SK-N-SH (cell line): ENCODE results near the gene PEX11G. TPM values are rescaled to one million over a fixed set of nuclear protein-coding genes. Genes with fewer than 3 reads are reported as not detected.

Experiments used
- CTCF ChIA-PET: fragments of 300-600, 350-600 bp; formaldehyde crosslinking; extraction: SDS; loops from one replicate; lab custom pipeline; 2021; lab: Yijun Ruan, JAX
- POLR2A ChIA-PET: fragments of 350-600 bp; sonication (Branson Sonifier 250); formaldehyde crosslinking; extraction: SDS; loops from one replicate; lab custom pipeline; 2020; ENCODE audit warnings: antibody characterized with exemption, inconsistent platforms; lab: Yijun Ruan, JAX
- DNase-seq: peaks from one replicate; pipeline ENCODE4 v3.0.0; 2012
- H2AFZ ChIP-seq: fragments of 200-600 bp; sonication (generic); 2 replicates; pipeline ENCODE4 v1.8.1; 2016; ENCODE audit warnings: antibody characterized with exemption, mild to moderate bottlenecking, low read depth
- H3F3A ChIP-seq: fragments of 200-600 bp; sonication (generic); replicated peaks from 2 replicates; pipeline ENCODE3; 2016; ENCODE audit warnings: antibody characterized with exemption, mild to moderate bottlenecking; ENCODE audit not compliant: insufficient read depth
- H3K27ac ChIP-seq, 2 experiments: fragments of 200-500 bp in 1 of 2; fragments of 200-600 bp in 1 of 2; sonication (Bioruptor generic) in 1 of 2; sonication (generic), shearing (Covaris generic) in 1 of 2; 2 replicates each; pipeline versions ENCODE4 v1.5.1 to v1.6.1; 2014 to 2016; ENCODE audit warnings: low read depth in 2 of 2, inconsistent platforms in 1 of 2, low read length in 1 of 2, mild to moderate bottlenecking in 1 of 2, mixed read lengths in 1 of 2
- H3K27me3 ChIP-seq: fragments of 200-600 bp; sonication (generic), shearing (Covaris generic); 2 replicates; pipeline ENCODE4 v1.6.1; 2016; ENCODE audit warnings: mixed run types; ENCODE audit not compliant: insufficient read depth
- H3K36me3 ChIP-seq, 2 experiments: fragments of 200-500 bp in 1 of 2; fragments of 200-600 bp in 1 of 2; sonication (Bioruptor generic) in 1 of 2; sonication (generic) in 1 of 2; replicated peaks in 1 of 2; 2 replicates each; pipeline versions ENCODE3 to v1.5.1; 2014 to 2016; ENCODE audit warnings: low read length in 1 of 2, mild to moderate bottlenecking in 1 of 2; ENCODE audit not compliant: insufficient read depth in 2 of 2, control insufficient read depth in 1 of 2
- H3K4me1 ChIP-seq, 2 experiments: fragments of 200-500 bp in 1 of 2; fragments of 200-600 bp in 1 of 2; sonication (Bioruptor generic) in 1 of 2; sonication (generic), shearing (Covaris generic) in 1 of 2; 2 replicates each; pipeline versions ENCODE4 v1.5.1 to v1.6.1; 2014 to 2016; ENCODE audit warnings: low read depth in 1 of 2, low read length in 1 of 2, mixed run types in 1 of 2; ENCODE audit not compliant: insufficient read depth in 2 of 2, control insufficient read depth in 1 of 2
- H3K4me2 ChIP-seq: fragments of 200-600 bp; sonication (generic), shearing (Covaris generic); 2 replicates; pipeline ENCODE4 v1.6.1; 2017; ENCODE audit warnings: mixed run types
- H3K4me3 ChIP-seq, 2 experiments: fragments of 200-500 bp in 1 of 2; fragments of 200-600 bp in 1 of 2; sonication (Bioruptor generic) in 1 of 2; sonication (generic), shearing (Covaris generic) in 1 of 2; 2 replicates each; pipeline versions ENCODE4 v1.5.1 to v1.8.1; 2014 to 2016; ENCODE audit warnings: low read depth in 2 of 2, inconsistent platforms in 1 of 2, low read length in 1 of 2, mild to moderate bottlenecking in 1 of 2, mixed read lengths in 1 of 2, moderate library complexity in 1 of 2
- H3K79me2 ChIP-seq: fragments of 200-600 bp; sonication (generic); 2 replicates; pipeline ENCODE4 v1.8.1; 2017; ENCODE audit warnings: mild to moderate bottlenecking; ENCODE audit not compliant: insufficient read depth
- H3K9ac ChIP-seq: fragments of 200-600 bp; sonication (generic); 2 replicates; pipeline ENCODE4 v1.6.1; 2017; ENCODE audit warnings: mixed run types
- H3K9me2 ChIP-seq: fragments of 200-600 bp; sonication (generic); 2 replicates; pipeline ENCODE4 v1.6.1; 2017; ENCODE audit warnings: mixed run types
- H3K9me3 ChIP-seq: fragments of 200-600 bp; sonication (generic); 2 replicates; pipeline ENCODE4 v1.6.1; 2017; ENCODE audit warnings: mixed run types, mild to moderate bottlenecking, moderate library complexity
- H4K20me1 ChIP-seq: fragments of 200-600 bp; sonication (generic); 2 replicates; pipeline ENCODE4 v1.6.1; 2017; ENCODE audit warnings: mild to moderate bottlenecking, mixed run types; ENCODE audit not compliant: insufficient read depth
- CHD2 ChIP-seq: fragments of 150-350 bp; IDR thresholded peaks from 2 replicates; pipeline ENCODE4 v1.6.1; 2018; ENCODE audit warnings: low read length; ENCODE audit not compliant: partially characterized antibody
- FOXJ3 ChIP-seq: sonication (generic); formaldehyde crosslinking; IDR thresholded peaks from 2 replicates; pipeline ENCODE4 v1.5.1; 2020; ENCODE audit warnings: mild to moderate bottlenecking, missing genetic modification reagents
- IRF3 ChIP-seq: fragments of 150-350 bp; IDR thresholded peaks from 2 replicates; pipeline ENCODE4 v1.6.1; 2016; ENCODE audit warnings: mild to moderate bottlenecking, low read depth, low read length
- JUND ChIP-seq: IDR thresholded peaks from 2 replicates; pipeline ENCODE4 v1.4.0; 2012
- MEF2A ChIP-seq: IDR thresholded peaks from 2 replicates; pipeline ENCODE4 v1.4.0; 2012; ENCODE audit warnings: low read depth, borderline replicate concordance
- MXI1 ChIP-seq: IDR thresholded peaks from 2 replicates; pipeline ENCODE4 v1.6.1; 2012; ENCODE audit warnings: mild to moderate bottlenecking, low read depth, low read length, improper control_type of control experiment
- PBX3 ChIP-seq: IDR thresholded peaks from 2 replicates; pipeline ENCODE4; 2012
- POLR2AphosphoS5 ChIP-seq: IDR thresholded peaks from 2 replicates; pipeline ENCODE4 v1.6.1; 2012; ENCODE audit warnings: low read depth, low read length
- RCOR1 ChIP-seq: fragments of 150-350 bp; IDR thresholded peaks from 2 replicates; pipeline ENCODE4 v1.6.1; 2017; ENCODE audit warnings: antibody characterized with exemption, low read length
- RFX5 ChIP-seq: IDR thresholded peaks from 2 replicates; pipeline ENCODE4 v1.6.1; 2012; ENCODE audit warnings: mild to moderate bottlenecking, improper control_type of control experiment, low read length
- SIN3A ChIP-seq: IDR thresholded peaks from 2 replicates; pipeline ENCODE4 v1.6.1; 2012; ENCODE audit warnings: low read depth, mild to moderate bottlenecking, low read length, moderate library complexity, borderline replicate concordance
- SMC3 ChIP-seq: IDR thresholded peaks from 2 replicates; pipeline ENCODE4 v1.6.1; 2012; ENCODE audit warnings: low read depth, low read length, improper control_type of control experiment
- TAF1 ChIP-seq: IDR thresholded peaks from 2 replicates; pipeline ENCODE4 v1.6.1; 2012; ENCODE audit warnings: low read depth, mild to moderate bottlenecking, low read length, moderate library complexity, borderline replicate concordance
- ZBTB33 ChIP-seq: IDR thresholded peaks from 2 replicates; pipeline ENCODE4 v1.4.0; 2012; ENCODE audit warnings: low read depth, borderline replicate concordance
- WGBS: methylation state at CpG from one replicate; pipeline ENCODE4 v1.1.6; 2017; ENCODE audit warnings: low lambda C conversion rate; 5-methylcytosine and 5-hydroxymethylcytosine counted together
- polyA plus RNA-seq, 3 experiments: library from polyadenylated mRNA; depleted of rRNA; stranded (reverse); fragments of >200 nt; gene quantifications; 2 replicates each; pipeline ENCODE4 v1.2.3, GENCODE V29; 2012

The PEX11G gene
- polyA plus RNA-seq, 1 of the 3 experiments (the other 2 are of a cell fraction), result 6.1 TPM

GRCh38 chr19:7516878-7517277, 28.0 kb upstream of the PEX11G start:
- no peak overlapping the region for H2AFZ ChIP-seq
- no peak for TF ChIP-seq IRF3
- TF ChIP-seq SMC3, result no peak
- no peak for TF ChIP-seq RFX5
- no peak for TF ChIP-seq TAF1
- no peak for TF ChIP-seq MXI1
- no peak for TF ChIP-seq FOXJ3 (CRISPR knock-in tag)
- no peak for TF ChIP-seq CHD2
- no peak for TF ChIP-seq JUND
- no peak for TF ChIP-seq PBX3
- TF ChIP-seq RCOR1, result no peak
- no peak for TF ChIP-seq ZBTB33
- TF ChIP-seq, all 33 proteins: peak for 0
- peak overlapping the region in 1 of 2 experiments; percentile 80; a peak in 1 of 4 replicates for H3K27ac ChIP-seq
- no peaks in the 10 kb centered on the region for H3K27me3 ChIP-seq
- H3K9me3 ChIP-seq, result no peaks in the 10 kb centered on the region
- H3F3A ChIP-seq, result peaks cover 12% of the 10 kb centered on the region
- ChIA-PET POLR2A (interaction anchor here (0.9 to 1.9 kb wide), 2 partner anchors 9 to 34 kb away, joined by 3 to 7 read pairs; no protein-coding TSS in a partner anchor), CTCF (interaction anchor here (0.6 to 1.3 kb wide), 6 partner anchors 10 to 56 kb away, joined by 3 to 5 read pairs (median 4); partner anchors contain the start of gene PNPLA6)
- H3K4me1 ChIP-seq, result peaks cover 4 to 25% of the 10 kb centered on the region in 2 experiments; a peak in 2 of 4 replicates
- 56% methylated on average over 4 of the region's 4 CpGs for WGBS
- peak; percentile 52 for DNase-seq
- H3K4me2 ChIP-seq, result peak overlapping the region; percentile 97
- H3K9me2 ChIP-seq, result no peaks in the 10 kb centered on the region
- peak overlapping the region; percentile 68 to 69 for H3K4me3 ChIP-seq
- peaks cover 0 to 8% of the 10 kb centered on the region in 2 experiments for H3K36me3 ChIP-seq
- H4K20me1 ChIP-seq, result no peaks in the 10 kb centered on the region
- peaks cover 24% of the 10 kb centered on the region for H3K79me2 ChIP-seq
- H3K9ac ChIP-seq, result peak overlapping the region; percentile 93

GRCh38 chr19:7516333-7516732, 27.5 kb upstream of the PEX11G start:
- peaks cover 4 to 24% of the 10 kb centered on the region in 2 experiments; a peak in 2 of 4 replicates for H3K4me1 ChIP-seq
- peak overlapping the region; percentile 40 to 80 for H3K27ac ChIP-seq
- no peak overlapping the region; the same call in 1 of the 2 replicates for H2AFZ ChIP-seq
- H3K79me2 ChIP-seq, result peaks cover 24% of the 10 kb centered on the region
- no peaks in the 10 kb centered on the region for H4K20me1 ChIP-seq
- peaks cover 6% of the 10 kb centered on the region for H3F3A ChIP-seq
- DNase-seq, result no peak
- H3K9me2 ChIP-seq, result no peaks in the 10 kb centered on the region
- POLR2A ChIA-PET, result interaction anchor here (0.9 to 2.5 kb wide), 6 partner anchors 10 to 33 kb away, joined by 3 to 7 read pairs (median 5); partner anchors contain the start of gene PNPLA6
- 17% methylated on average over 1 of the region's 28 CpGs for WGBS
- TF ChIP-seq MEF2A, result no peak
- no peak for TF ChIP-seq IRF3
- TF ChIP-seq SIN3A, result no peak
- no peak for TF ChIP-seq MXI1
- no peak for TF ChIP-seq POLR2AphosphoS5
- no peak for TF ChIP-seq JUND
- no peak for TF ChIP-seq PBX3
- TF ChIP-seq, all 33 proteins: peak for 0
- Histone ChIP-seq H3K4me3 (peak overlapping the region; percentile 68 to 69), H3K27me3 (no peaks in the 10 kb centered on the region), H3K9ac (peak overlapping the region; percentile 93), H3K9me3 (no peaks in the 10 kb centered on the region), H3K4me2 (peak overlapping the region; percentile 97), H3K36me3 (peaks cover 0 to 8% of the 10 kb centered on the region in 2 experiments)
- CTCF ChIA-PET, result interaction anchor here (0.6 to 1.3 kb wide), 6 partner anchors 10 to 533 kb away, joined by 3 to 5 read pairs (median 4); partner anchors contain the start of gene PNPLA6
